Bronchial epithelial cell (primary cell): Measurements from ENCODE around the gene USP11. TPM values are rescaled to one million over a fixed set of nuclear protein-coding genes. Genes with fewer than 3 reads are reported as not detected.

Experiments used
- DNase-seq: peaks from one replicate; pipeline ENCODE4 v3.0.0-alpha.2; 2010; ENCODE audit warnings: low read depth
- FAIRE-seq: peaks from 2 replicates; lab custom pipeline; 2011; peaks lifted over from hg19 to GRCh38; lab: Jason Lieb, UNC
- H3K27me3 ChIP-seq: 2 replicates; pipeline ENCODE4 v1.5.1; 2011; ENCODE audit warnings: low read length; ENCODE audit not compliant: control insufficient read depth, insufficient read depth
- H3K36me3 ChIP-seq: 2 replicates; pipeline ENCODE4 v1.5.1; 2011; ENCODE audit warnings: low read length; ENCODE audit not compliant: control insufficient read depth, insufficient read depth
- H3K4me3 ChIP-seq: 2 replicates; pipeline ENCODE4 v1.5.1; 2011; ENCODE audit warnings: mild to moderate bottlenecking, low read depth, low read length, control low read depth
- total RNA-seq: library from RNA; depleted of rRNA; stranded (reverse); fragments of >200 nt; gene quantifications from 2 replicates; pipeline ENCODE4 v1.2.1, GENCODE V29; 2014
- TF ChIP-seq, protein P1 (sequence below): IDR thresholded peaks from 2 replicates; pipeline ENCODE4 v1.5.1; 2011; ENCODE audit warnings: mild to moderate bottlenecking, moderate library complexity, low read length, control low read depth, inconsistent platforms; ENCODE audit not compliant: insufficient read depth, severe bottlenecking

Gene USP11
- total RNA-seq, 1 donor from 2014 or later: 6.1 TPM

DNA sequence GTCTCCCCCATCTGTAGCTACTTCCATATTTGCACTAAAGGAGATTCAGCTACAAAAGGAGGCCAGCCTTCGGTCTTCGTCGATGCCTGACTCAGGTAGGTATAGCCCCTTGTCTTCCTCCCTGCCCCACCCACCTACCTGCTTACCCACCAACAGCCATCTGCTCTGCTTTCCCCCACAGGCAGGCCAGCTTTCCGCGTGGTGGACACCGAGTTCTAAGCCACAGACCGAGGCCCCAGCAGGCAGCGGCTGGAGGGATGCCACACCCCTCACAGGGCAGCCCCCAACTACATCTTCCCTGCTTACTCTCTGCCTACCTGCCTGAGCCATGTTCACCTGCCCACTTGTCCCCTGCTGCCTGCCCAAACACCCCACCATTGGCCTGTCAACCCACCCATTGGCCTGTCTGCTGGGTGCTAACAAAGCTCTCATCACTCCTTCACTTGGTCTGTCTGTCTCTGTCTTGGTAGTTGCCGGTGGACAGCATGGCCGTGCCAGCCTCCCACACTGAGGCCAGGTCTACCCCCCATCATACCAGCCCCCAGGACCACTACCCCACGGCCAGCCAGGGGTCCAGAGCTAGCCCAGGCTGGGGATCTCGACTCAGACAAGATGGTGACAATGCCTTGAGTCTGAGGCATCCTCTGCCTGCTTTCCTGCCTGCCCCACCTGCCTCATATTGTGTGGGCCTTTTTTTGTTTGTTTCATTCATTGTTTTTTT, 4.1 kb upstream of the USP11 start:
- TF ChIP-seq, protein P1, sequence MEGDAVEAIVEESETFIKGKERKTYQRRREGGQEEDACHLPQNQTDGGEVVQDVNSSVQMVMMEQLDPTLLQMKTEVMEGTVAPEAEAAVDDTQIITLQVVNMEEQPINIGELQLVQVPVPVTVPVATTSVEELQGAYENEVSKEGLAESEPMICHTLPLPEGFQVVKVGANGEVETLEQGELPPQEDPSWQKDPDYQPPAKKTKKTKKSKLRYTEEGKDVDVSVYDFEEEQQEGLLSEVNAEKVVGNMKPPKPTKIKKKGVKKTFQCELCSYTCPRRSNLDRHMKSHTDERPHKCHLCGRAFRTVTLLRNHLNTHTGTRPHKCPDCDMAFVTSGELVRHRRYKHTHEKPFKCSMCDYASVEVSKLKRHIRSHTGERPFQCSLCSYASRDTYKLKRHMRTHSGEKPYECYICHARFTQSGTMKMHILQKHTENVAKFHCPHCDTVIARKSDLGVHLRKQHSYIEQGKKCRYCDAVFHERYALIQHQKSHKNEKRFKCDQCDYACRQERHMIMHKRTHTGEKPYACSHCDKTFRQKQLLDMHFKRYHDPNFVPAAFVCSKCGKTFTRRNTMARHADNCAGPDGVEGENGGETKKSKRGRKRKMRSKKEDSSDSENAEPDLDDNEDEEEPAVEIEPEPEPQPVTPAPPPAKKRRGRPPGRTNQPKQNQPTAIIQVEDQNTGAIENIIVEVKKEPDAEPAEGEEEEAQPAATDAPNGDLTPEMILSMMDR: no peak
- no peak overlapping the region for H3K4me3 ChIP-seq
- H3K27me3 ChIP-seq: no peaks in the 10 kb centered on the region
- FAIRE-seq (no peak), DNase-seq (no peak)
- H3K36me3 ChIP-seq: peaks cover 9% of the 10 kb centered on the region

DNA sequence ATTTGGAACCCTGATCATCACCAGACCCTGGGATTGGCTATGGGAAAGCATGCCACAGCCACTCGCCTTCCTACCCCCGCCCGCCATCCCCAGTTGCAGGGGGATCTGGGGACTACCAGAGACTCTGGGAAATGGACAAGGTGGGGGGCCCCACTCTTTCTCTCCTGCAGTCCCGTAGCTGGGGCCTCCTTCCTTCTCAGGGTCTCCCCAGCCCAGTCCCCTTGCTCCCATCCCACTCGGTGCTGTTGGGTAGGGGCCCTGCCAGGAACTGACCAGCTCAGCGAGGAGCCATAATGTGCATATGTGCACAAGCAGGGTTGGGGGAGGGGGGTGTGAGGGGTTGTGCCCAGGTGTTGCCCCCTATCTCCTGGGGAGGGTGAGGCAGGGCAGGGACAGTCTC, 3.4 kb upstream of the USP11 start:
- FAIRE-seq (no peak), DNase-seq (no peak)
- TF ChIP-seq, protein P1: no peak
- no peak overlapping the region for H3K4me3 ChIP-seq
- peaks cover 3% of the 10 kb centered on the region for H3K36me3 ChIP-seq
- no peaks in the 10 kb centered on the region for H3K27me3 ChIP-seq

DNA sequence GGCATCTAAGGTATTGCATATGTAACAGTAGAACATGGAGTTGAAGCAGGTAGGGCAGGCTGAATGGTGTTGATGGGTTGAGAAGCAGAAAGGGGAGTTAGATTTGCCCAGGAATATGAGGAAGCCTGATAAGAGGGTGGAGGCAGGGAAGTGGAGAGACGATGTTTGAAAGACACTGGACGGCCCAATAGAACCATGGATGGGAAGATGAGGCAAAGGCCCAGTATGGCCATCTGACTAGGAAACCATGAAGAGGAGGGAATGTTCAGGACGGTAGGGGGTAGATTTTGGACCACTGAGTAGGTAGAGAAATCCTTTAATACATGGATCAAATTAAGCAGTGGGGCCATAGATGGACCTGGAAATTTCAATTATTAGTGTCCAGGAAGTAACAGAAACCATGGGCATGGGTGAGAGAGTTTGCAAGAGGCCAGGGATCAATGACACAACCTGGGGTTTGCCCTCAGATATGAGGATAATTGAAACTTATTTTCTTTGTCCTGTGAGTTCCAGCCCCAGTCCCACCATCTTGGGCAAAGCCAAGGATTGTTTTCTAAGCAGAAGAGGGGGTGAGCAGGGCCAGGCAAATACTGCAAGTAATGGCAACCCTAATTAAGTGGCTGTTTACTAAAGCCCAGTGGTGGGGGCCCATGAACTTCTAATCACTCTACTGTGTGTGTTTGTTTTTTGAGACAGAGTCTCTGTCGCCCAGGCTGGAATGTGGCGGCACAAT, 2.5 kb upstream of the USP11 start:
- H3K27me3 ChIP-seq: no peaks in the 10 kb centered on the region
- DNase-seq (no peak), FAIRE-seq (no peak)
- H3K36me3 ChIP-seq: no peaks in the 10 kb centered on the region
- TF ChIP-seq, protein P1: no peak
- H3K4me3 ChIP-seq: no peak overlapping the region

DNA sequence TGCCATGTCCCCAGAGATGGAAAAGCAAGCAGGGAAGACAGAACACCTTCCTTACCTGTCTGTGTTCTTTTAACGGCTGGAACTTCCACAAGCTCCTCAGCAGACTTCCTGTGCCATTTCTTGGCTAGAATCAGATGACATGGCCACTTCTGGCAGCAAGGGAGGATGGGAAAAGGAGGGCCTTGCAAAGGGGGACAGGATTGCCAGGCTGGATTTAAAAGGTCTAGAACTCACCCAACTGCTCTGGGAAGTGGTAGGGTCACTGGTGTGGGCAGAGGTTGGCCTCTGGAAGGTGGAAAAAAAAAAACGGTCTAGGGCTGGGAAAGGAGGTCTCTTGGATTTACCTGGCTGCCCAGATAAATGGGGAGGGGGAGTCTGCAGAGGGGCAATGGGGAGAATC, 1.6 kb upstream of the USP11 start:
- H3K27me3 ChIP-seq: no peaks in the 10 kb centered on the region
- H3K36me3 ChIP-seq: no peaks in the 10 kb centered on the region
- DNase-seq (no peak), FAIRE-seq (no peak)
- no peak overlapping the region for H3K4me3 ChIP-seq
- TF ChIP-seq, protein P1: no peak

DNA sequence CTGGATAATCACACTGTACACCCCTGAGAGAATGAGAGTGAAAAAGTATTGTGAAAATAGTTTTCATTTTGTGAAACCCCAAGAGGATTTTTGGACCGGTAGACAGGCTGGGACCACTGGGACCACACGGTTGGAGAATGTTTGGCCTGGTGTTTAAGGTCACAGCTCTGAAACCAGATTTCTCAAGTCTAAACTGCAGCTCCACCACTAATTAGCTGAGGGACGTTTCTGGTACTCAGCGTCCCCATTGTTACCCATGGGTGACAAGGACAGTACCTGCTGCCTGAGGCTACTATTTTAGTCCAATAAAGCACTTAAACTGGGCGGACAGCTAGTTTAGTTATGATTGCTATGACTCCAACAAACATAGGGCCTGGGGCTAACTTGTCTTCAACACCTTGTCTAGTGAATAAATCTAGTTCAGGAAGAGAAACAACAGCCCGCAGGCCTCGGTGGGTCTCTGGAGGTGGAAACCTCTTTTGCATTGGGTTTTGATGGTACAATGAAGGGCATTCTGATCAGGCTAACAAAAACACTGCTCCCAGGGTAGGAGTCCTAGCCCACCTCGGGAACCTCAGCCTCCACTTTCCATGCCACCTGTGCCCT, 509 bp upstream of the USP11 start:
- peak; percentile 26 for DNase-seq

More for the DNA sequence above, 509 bp upstream of the USP11 start:
- peak overlapping the region; percentile 57 for H3K4me3 ChIP-seq
- no peak for FAIRE-seq
- H3K36me3 ChIP-seq: no peaks in the 10 kb centered on the region
- TF ChIP-seq, protein P1: no peak
- H3K27me3 ChIP-seq: no peaks in the 10 kb centered on the region
